SU-DHL-6 (cell line): ENCODE measurements around the gene TPSB2.

Experiments
- H2AFZ ChIP-seq: fragments of 200-600 bp; sonication (generic); 2 replicates; pipeline ENCODE4 v1.6.1; 2014; ENCODE audit warnings: low read depth, mild to moderate bottlenecking, moderate library complexity, mixed read lengths, antibody characterized with exemption, low read length; ENCODE audit not compliant: severe bottlenecking
- H3F3A ChIP-seq: fragments of 200-600 bp; shearing (Covaris generic); 2 replicates; pipeline ENCODE4 v1.6.0; 2016; ENCODE audit warnings: antibody characterized with exemption, mild to moderate bottlenecking; ENCODE audit not compliant: insufficient read depth
- H3K27ac ChIP-seq: fragments of 200-600 bp; sonication (generic); 2 replicates; pipeline ENCODE4 v1.5.1; 2016; ENCODE audit warnings: low read depth, mild to moderate bottlenecking, low read length, moderate library complexity, mixed read lengths
- H3K27me3 ChIP-seq: fragments of 200-600 bp; sonication (generic), shearing (Covaris generic); 2 replicates; pipeline ENCODE4 v1.6.0; 2014; ENCODE audit warnings: mild to moderate bottlenecking, low read length
- H3K36me3 ChIP-seq: fragments of 200-600 bp; sonication (generic); 2 replicates; pipeline ENCODE4 v1.6.1; 2014; ENCODE audit warnings: mild to moderate bottlenecking, low read length, mixed read lengths
- H3K4me2 ChIP-seq: fragments of 300-600, 200-600 bp; shearing (Covaris generic), sonication (generic); 2 replicates; pipeline ENCODE4 v1.6.0; 2014; ENCODE audit warnings: low read length, low read depth, mild to moderate bottlenecking; ENCODE audit not compliant: poor library complexity, severe bottlenecking
- H3K4me3 ChIP-seq: fragments of 200-600 bp; sonication (generic); 2 replicates; pipeline ENCODE4 v1.5.1; 2014; ENCODE audit warnings: antibody characterized with exemption, low read length, mild to moderate bottlenecking, mixed read lengths; ENCODE audit not compliant: insufficient read depth, poor library complexity, severe bottlenecking
- H3K79me2 ChIP-seq: fragments of 200-600 bp; sonication (generic); 2 replicates; pipeline ENCODE4 v1.6.1; 2014; ENCODE audit warnings: mild to moderate bottlenecking, low read length, moderate library complexity; ENCODE audit not compliant: insufficient read depth
- H3K9ac ChIP-seq: fragments of 200-600 bp; sonication (generic); 2 replicates; pipeline ENCODE4 v1.7.0; 2014; ENCODE audit warnings: mild to moderate bottlenecking, low read length
- H3K9me2 ChIP-seq: fragments of 200-600 bp; sonication (generic); replicated peaks from 2 replicates; pipeline ENCODE4 v1.6.1; 2014; ENCODE audit warnings: low read length; ENCODE audit not compliant: insufficient read depth
- H3K9me3 ChIP-seq: fragments of 200-600 bp; sonication (generic); 2 replicates; pipeline ENCODE4 v1.6.1; 2014; ENCODE audit warnings: low read length, mixed read lengths; ENCODE audit not compliant: insufficient read depth
- H4K20me1 ChIP-seq: fragments of 200-600 bp; sonication (generic); 2 replicates; pipeline ENCODE4 v1.6.1; 2014; ENCODE audit warnings: low read depth, mild to moderate bottlenecking, antibody characterized with exemption, low read length, moderate library complexity, mixed read lengths
- EZH2phosphoT487 ChIP-seq: fragments of 200-600 bp; sonication (generic), shearing (Covaris generic); conservative IDR thresholded peaks from 2 replicates; pipeline ENCODE4 v1.6.1; 2018; ENCODE audit warnings: mild to moderate bottlenecking, antibody characterized with exemption, low read length, moderate library complexity, mixed read lengths
- TF ChIP-seq, protein P1 (sequence below): fragments of 200-600 bp; sonication (generic); IDR thresholded peaks from one replicate; pipeline ENCODE4 v1.5.1; 2017; ENCODE audit warnings: antibody characterized with exemption, mild to moderate bottlenecking, low read length, moderate library complexity; ENCODE audit not compliant: insufficient read depth, poor library complexity, severe bottlenecking

Gene TPSB2

DNA sequence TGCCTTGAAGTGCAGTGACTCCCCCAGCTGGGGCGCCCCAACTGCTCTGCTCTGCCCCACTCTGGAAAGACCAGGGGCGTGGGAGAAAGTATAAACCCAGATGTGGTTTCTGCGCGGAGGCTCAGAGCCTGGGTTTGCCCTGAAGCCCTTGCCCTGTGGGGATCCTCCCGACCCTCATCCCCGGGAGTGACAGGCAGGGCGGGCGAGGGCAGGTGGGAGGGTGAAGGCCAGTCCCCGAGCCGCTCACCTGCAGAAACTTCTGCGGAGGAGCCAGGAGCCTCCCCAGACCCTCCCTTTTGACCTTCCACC is 29.7 kb upstream of the TPSB2 start:
- Histone ChIP-seq H3K79me2 (no peaks in the 10 kb centered on the region), H3F3A (no peaks in the 10 kb centered on the region), H3K9me3 (0 out of 2 replicates have a peak, but pooled peaks cover 6% of the 10 kb centered on the region), H3K36me3 (no peaks in the 10 kb centered on the region), H3K4me2 (no peak overlapping the region), H4K20me1 (no peaks in the 10 kb centered on the region), H3K27ac (no peak overlapping the region), H2AFZ (no peak overlapping the region), H3K27me3 (no peaks in the 10 kb centered on the region), H3K9me2 (no peaks in the 10 kb centered on the region), H3K9ac (no peak overlapping the region), H3K4me3 (no peak overlapping the region)
- TF ChIP-seq EZH2phosphoT487: no peak
- TF ChIP-seq, protein P1, sequence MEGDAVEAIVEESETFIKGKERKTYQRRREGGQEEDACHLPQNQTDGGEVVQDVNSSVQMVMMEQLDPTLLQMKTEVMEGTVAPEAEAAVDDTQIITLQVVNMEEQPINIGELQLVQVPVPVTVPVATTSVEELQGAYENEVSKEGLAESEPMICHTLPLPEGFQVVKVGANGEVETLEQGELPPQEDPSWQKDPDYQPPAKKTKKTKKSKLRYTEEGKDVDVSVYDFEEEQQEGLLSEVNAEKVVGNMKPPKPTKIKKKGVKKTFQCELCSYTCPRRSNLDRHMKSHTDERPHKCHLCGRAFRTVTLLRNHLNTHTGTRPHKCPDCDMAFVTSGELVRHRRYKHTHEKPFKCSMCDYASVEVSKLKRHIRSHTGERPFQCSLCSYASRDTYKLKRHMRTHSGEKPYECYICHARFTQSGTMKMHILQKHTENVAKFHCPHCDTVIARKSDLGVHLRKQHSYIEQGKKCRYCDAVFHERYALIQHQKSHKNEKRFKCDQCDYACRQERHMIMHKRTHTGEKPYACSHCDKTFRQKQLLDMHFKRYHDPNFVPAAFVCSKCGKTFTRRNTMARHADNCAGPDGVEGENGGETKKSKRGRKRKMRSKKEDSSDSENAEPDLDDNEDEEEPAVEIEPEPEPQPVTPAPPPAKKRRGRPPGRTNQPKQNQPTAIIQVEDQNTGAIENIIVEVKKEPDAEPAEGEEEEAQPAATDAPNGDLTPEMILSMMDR: no peak

DNA sequence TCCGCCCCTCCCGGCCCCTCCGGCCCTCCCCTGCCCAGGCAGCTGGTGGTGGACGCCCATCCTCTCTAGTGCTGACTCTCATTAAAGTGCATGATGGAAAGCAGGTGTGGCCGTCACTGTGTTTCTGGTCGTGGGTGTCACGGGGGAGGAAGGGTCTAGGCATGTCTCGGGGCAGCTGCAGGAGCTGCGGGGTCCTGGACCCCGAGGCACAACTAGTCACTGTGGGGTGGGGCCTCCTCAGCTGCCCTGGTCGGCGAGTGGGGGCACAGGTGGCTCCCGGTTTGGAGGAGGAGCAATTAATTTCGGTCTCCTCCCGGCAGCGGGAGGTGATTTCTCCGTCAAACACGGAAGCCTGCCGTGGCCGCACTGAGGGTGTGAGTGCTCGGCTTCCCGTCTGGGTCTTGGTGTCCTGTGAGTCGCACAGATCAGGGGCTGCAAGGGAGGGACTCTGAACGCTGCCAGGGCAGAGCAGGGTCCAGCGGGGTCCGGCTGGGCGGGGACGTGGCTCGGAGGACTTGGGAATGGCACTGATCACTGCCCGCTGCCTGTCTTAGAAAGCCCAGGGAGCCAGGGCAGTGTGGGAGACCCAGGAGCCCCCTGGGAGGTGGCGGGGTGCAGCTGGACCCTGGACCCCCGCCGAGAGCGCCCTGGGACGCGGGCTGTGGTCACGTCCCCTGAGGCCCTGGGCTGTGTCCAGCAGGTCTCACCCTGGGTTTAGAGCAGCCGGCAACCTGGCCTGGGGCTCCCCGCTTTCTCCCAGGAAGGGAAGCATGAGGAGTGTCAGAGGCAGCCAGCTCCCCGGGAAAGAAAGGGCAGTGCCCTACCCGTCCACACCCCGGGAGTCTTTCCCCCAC is 29.1 kb upstream of the TPSB2 start:
- H3K4me2 ChIP-seq: no peak overlapping the region
- no peaks in the 10 kb centered on the region for H4K20me1 ChIP-seq
- no peak overlapping the region for H3K9ac ChIP-seq
- no peak overlapping the region for H3K27ac ChIP-seq
- no peaks in the 10 kb centered on the region for H3K27me3 ChIP-seq
- TF ChIP-seq, protein P1: no peak
- no peak for TF ChIP-seq EZH2phosphoT487
- no peak overlapping the region for H2AFZ ChIP-seq
- no peaks in the 10 kb centered on the region for H3K79me2 ChIP-seq
- H3K9me2 ChIP-seq: no peaks in the 10 kb centered on the region
- H3K36me3 ChIP-seq: no peaks in the 10 kb centered on the region
- 0 out of 2 replicates have a peak, but pooled peaks cover under 1% of the 10 kb centered on the region for H3K9me3 ChIP-seq
- no peaks in the 10 kb centered on the region for H3F3A ChIP-seq
- H3K4me3 ChIP-seq: no peak overlapping the region

DNA sequence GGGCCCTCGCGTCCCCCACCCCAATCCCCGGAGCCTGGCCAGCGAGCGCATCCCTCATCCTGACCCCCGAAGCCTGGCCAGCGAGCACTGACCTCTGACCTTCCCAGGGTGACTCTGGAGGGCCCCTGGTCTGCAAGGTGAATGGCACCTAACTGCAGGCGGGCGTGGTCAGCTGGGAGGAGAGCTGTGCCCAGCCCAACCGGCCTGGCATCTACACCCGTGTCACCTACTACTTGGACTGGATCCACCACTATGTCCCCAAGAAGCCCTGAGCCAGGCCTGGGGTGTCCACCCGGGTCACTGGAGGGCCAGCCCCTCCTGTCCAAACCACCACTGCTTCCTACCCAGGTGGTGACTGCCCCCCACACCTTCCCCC is 28.2 kb upstream of the TPSB2 start:
- Histone ChIP-seq H3K4me2 (no peak overlapping the region), H2AFZ (no peak overlapping the region), H3F3A (no peaks in the 10 kb centered on the region), H3K9me3 (no peaks in the 10 kb centered on the region), H3K79me2 (no peaks in the 10 kb centered on the region), H3K27me3 (no peaks in the 10 kb centered on the region), H4K20me1 (no peaks in the 10 kb centered on the region), H3K9ac (no peak overlapping the region), H3K27ac (no peak overlapping the region), H3K4me3 (no peak overlapping the region), H3K36me3 (no peaks in the 10 kb centered on the region), H3K9me2 (no peaks in the 10 kb centered on the region)
- TF ChIP-seq EZH2phosphoT487: no peak
- TF ChIP-seq, protein P1: no peak
